Endothelial cell (in vitro differentiated cells): ENCODE measurements around the gene LRRC61. TPM values are rescaled to one million over a fixed set of nuclear protein-coding genes. Genes with fewer than 3 reads are reported as not detected.

Experiments used
- DNase-seq: peaks from one replicate; pipeline ENCODE4 v3.0.0; 2021; ENCODE audit warnings: low spot score
- H3K27ac Mint-ChIP-seq: one replicate; pipeline ENCODE4 v1.8.0; 2021; ENCODE audit warnings: mixed read lengths, inconsistent platforms; ENCODE audit not compliant: unreplicated experiment
- H3K27me3 Mint-ChIP-seq: one replicate; pipeline ENCODE4 v1.8.0; 2021; ENCODE audit warnings: mild to moderate bottlenecking, moderate library complexity, mixed read lengths, inconsistent platforms; ENCODE audit not compliant: unreplicated experiment
- H3K36me3 Mint-ChIP-seq: one replicate; pipeline ENCODE4 v1.8.0; 2021; ENCODE audit warnings: mild to moderate bottlenecking, low read depth, mixed read lengths, inconsistent platforms; ENCODE audit not compliant: unreplicated experiment
- H3K4me1 Mint-ChIP-seq: one replicate; pipeline ENCODE4 v1.8.0; 2021; ENCODE audit warnings: mild to moderate bottlenecking, mixed read lengths, inconsistent platforms; ENCODE audit not compliant: unreplicated experiment
- H3K4me3 Mint-ChIP-seq: one replicate; pipeline ENCODE4 v1.8.0; 2021; ENCODE audit warnings: mild to moderate bottlenecking, mixed read lengths, inconsistent platforms; ENCODE audit not compliant: unreplicated experiment
- H3K9me3 Mint-ChIP-seq: one replicate; pipeline ENCODE4 v1.8.0; 2021; ENCODE audit warnings: mixed read lengths, inconsistent platforms; ENCODE audit not compliant: unreplicated experiment
- total RNA-seq: library from RNA; stranded (reverse); fragmentation: NEBNext Ultra II Directional; extraction: Animal tissue kit (Norgen Biotek cat#: 25700); gene quantifications from one replicate; pipeline ENCODE4 v1.2.1, GENCODE V29; 2021; ENCODE audit not compliant: unreplicated experiment
- TF ChIP-seq, protein P1 (sequence below): fragments of 200-600 bp; sonication (generic); IDR thresholded peaks from one replicate; pipeline ENCODE4 v1.5.0; 2021; ENCODE audit warnings: antibody characterized with exemption; ENCODE audit not compliant: unreplicated experiment

The LRRC61 gene
- total RNA-seq, 1 donor from 2014 or later = 5.1 TPM

GRCh38 chr7:150365194-150365593, 42.0 kb downstream of the LRRC61 start:
- Mint-ChIP-seq H3K27me3 (peaks cover 7% of the 10 kb centered on the region), H3K27ac (peak overlapping the region; percentile 74), H3K4me1 (peaks cover 43% of the 10 kb centered on the region), H3K4me3 (no peak overlapping the region), H3K9me3 (no peaks in the 10 kb centered on the region), H3K36me3 (no peaks in the 10 kb centered on the region)
- DNase-seq = no peak
- TF ChIP-seq, protein P1, sequence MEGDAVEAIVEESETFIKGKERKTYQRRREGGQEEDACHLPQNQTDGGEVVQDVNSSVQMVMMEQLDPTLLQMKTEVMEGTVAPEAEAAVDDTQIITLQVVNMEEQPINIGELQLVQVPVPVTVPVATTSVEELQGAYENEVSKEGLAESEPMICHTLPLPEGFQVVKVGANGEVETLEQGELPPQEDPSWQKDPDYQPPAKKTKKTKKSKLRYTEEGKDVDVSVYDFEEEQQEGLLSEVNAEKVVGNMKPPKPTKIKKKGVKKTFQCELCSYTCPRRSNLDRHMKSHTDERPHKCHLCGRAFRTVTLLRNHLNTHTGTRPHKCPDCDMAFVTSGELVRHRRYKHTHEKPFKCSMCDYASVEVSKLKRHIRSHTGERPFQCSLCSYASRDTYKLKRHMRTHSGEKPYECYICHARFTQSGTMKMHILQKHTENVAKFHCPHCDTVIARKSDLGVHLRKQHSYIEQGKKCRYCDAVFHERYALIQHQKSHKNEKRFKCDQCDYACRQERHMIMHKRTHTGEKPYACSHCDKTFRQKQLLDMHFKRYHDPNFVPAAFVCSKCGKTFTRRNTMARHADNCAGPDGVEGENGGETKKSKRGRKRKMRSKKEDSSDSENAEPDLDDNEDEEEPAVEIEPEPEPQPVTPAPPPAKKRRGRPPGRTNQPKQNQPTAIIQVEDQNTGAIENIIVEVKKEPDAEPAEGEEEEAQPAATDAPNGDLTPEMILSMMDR = no peak

DNA sequence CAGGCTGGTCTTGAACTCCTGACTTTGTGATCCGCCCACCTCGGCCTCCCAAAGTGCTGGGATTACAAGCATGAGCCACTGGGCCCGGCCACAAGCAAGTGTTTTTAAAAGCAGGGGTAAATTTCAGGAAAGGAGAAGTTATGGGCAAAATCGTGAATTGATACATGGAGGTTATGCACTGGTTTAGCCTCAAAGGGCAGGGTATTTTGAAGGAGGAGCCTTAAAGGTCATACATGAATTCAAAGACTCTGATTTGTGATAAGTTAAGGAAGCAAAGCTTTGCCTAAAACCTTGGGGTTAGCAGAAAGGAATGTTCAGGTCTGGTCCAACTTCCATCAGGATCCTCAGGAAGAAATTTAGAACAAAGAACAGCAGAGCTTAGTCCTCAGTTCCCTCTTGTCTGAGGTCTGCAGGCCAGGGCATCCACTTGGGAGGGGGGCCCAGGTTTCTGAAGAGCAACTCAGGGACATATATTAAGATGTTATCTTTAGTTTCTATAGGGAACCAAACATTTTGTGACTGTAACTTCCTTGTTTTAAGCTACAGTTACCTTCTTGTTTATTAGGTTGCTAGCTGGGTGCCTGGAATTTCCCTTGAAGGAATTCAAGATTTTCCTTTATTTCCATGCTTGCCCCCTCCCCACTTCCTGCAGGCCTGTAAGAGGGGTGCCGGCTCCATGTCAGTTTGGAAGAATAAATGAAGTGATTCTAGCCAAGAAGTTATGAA, 42.7 kb downstream of the LRRC61 start:
- no peak for DNase-seq
- peak overlapping the region; percentile 93 for H3K27ac Mint-ChIP-seq
- no peaks in the 10 kb centered on the region for H3K9me3 Mint-ChIP-seq
- peaks cover 9% of the 10 kb centered on the region for H3K27me3 Mint-ChIP-seq
- H3K36me3 Mint-ChIP-seq = peaks cover 5% of the 10 kb centered on the region
- no peak overlapping the region for H3K4me3 Mint-ChIP-seq
- peaks cover 50% of the 10 kb centered on the region for H3K4me1 Mint-ChIP-seq
- TF ChIP-seq, protein P1 = no peak

GRCh38 chr7:150367677-150368095, 44.5 kb downstream of the LRRC61 start:
- H3K4me3 Mint-ChIP-seq = peak overlapping the region; percentile 85
- peaks cover 42% of the 10 kb centered on the region for H3K4me1 Mint-ChIP-seq
- H3K9me3 Mint-ChIP-seq = no peaks in the 10 kb centered on the region
- peaks cover 12% of the 10 kb centered on the region for H3K27me3 Mint-ChIP-seq
- TF ChIP-seq, protein P1 = no peak
- peak overlapping the region; percentile 90 for H3K27ac Mint-ChIP-seq
- peaks cover 9% of the 10 kb centered on the region for H3K36me3 Mint-ChIP-seq
- DNase-seq = no peak

GRCh38 chr7:150368096-150368883, 45.1 kb downstream of the LRRC61 start, which contains the start of gene REPIN1:
Gene REPIN1 (plus strand): TSS chr7:150368822. CDS start chr7:150369712, 890 bp downstream.
- peak; percentile 88 for DNase-seq
- Mint-ChIP-seq H3K4me1 (peaks cover 43% of the 10 kb centered on the region), H3K9me3 (no peaks in the 10 kb centered on the region), H3K36me3 (peaks cover 15% of the 10 kb centered on the region), H3K27me3 (peaks cover 13% of the 10 kb centered on the region), H3K27ac (peak within 1 kb of the TSS; percentile 99), H3K4me3 (peak within 1 kb of the TSS; percentile 98)
- TF ChIP-seq, protein P1 = no peak
